ENCODE data around the gene C17orf67.
A peak's percentile ranks its signal among the peaks of the same experiment; 100 is the strongest.

Gene C17orf67

DNA sequence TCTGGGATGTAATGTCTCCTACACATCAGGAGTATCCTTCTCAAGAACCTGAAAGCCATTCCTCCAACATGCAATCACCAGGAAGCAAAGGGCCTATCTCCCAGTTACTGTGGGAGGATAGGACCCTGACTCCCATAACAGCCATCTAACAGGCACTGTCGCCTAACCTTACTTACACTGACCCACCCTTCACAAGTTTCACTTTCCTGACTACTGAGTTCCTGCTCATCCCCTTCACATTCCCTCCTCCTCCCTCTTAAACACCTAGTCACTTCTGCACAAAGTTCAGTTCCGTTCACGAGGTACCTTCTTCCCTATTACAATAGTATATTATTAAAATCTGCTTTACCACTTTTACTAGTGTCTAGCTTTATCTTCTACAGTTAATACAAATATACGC is 1.3 kb downstream of the C17orf67 start:
- no peak for DNase-seq

DNA sequence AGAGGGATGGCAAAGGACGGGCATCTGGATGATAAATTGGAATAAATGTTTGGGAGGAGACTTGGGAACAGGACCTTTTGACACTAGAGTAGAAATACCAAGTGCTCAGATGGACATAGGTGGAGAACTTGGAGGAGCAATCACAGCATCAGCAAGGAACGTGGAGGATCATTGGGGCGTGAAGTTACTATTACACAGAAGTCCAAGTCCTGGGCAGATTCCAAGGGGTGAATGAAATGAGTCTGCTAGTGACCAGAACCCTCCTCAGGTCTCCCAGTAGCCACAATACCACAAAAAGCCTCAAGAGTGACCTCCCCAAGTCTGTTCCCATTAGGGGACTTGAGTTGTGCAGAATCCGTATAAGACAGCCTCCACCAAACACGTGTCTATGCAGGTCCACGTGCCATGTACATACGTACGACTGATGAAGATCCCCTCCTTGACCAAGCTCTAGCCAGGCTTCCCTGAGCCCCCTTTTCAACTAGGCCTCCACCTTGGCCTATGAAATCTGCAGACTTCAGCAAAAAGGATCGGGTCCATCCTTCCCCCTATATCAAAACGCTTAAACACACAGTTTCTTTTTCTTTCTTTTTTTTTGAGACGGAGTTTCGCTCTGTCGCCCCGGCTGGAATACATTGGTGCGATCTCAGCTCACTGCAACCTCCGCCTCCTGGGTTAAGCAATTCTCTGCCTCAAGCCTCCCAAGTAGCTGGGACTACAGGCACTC is 2.2 kb downstream of the C17orf67 start:
- DNase-seq, result no peak

DNA sequence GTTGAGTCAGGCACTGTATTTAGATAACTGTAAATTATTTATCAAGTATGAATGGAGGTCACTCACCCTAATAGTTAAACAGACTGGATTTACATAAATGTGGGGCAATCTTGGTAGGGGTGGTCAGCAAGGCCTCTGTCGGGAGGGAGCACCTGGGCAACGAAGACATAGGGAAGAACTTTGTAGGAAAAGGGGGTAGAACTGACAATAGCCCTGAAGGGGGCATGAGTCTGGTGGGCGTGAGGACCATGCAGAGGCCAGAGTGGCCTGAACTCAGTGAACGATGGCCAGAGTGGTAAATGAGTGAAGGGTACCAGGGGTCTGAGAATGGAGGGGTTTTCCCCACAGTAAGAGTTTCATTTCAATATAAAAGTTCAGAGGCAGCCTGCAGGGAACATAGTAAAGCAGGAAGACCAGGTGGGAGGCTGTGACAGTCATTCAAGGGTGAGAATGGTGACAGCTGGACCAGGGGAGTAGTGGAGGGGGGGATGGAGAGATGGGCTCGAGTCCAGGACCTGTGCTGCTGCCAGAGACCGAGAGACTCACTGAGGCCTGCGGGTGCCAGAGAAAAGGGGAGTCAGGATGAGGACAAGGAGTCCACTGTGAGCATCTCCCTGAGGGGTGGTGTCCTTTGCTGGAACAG is 2.9 kb downstream of the C17orf67 start:
- no peak for DNase-seq

- DNase-seq, result no peak
These were observed 6.9 kb downstream of the C17orf67 start for GRCh38 chr17:56826611-56827414.

DNA sequence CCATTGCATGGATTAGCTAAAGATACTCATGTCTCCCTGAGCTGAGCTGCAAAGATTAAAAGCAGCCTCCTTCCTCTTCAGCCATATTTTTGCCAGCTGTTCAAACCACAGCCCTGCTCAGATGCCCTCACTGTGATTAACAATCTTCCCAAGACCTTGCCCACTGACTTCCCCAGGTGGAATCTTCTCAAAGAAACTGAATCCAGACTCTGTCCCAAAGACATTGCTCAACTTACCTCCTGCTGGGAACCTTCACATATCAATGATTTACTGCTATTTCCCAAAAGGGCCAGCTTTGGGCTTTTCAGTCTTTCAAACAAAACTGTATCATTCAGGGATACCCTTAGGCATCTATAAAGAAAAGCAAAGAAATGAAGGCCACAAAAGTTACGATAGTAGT is 9.2 kb downstream of the C17orf67 start:
- DNase-seq, result no peak

- no peak for DNase-seq
These were observed 9.9 kb downstream of the C17orf67 start for GRCh38 chr17:56823848-56824247.

DNA sequence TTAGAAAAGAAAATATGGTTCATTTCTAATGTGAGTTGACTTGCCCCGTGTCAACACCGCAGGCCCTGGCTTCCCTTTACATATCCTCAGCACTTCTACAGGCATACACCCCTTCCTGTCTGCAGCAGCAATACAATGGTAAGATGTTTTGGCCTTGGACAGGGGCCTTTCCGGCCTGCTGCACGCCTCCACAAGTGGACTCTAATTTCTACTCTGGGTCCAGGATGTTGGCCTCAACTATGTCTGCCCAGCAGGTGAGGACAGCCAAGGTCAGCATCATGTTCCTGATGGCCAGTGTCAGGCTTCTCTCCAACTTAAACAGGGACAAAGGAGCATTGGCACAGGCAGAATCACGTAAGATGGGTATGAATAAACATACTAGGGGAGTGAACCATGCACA is 11.0 kb downstream of the C17orf67 start:
- DNase-seq, result no peak

- no peak for DNase-seq
These were observed 11.7 kb downstream of the C17orf67 start for GRCh38 chr17:56821847-56822534.

- no peak for DNase-seq
These were observed 13.5 kb downstream of the C17orf67 start for GRCh38 chr17:56820207-56820606.

DNA sequence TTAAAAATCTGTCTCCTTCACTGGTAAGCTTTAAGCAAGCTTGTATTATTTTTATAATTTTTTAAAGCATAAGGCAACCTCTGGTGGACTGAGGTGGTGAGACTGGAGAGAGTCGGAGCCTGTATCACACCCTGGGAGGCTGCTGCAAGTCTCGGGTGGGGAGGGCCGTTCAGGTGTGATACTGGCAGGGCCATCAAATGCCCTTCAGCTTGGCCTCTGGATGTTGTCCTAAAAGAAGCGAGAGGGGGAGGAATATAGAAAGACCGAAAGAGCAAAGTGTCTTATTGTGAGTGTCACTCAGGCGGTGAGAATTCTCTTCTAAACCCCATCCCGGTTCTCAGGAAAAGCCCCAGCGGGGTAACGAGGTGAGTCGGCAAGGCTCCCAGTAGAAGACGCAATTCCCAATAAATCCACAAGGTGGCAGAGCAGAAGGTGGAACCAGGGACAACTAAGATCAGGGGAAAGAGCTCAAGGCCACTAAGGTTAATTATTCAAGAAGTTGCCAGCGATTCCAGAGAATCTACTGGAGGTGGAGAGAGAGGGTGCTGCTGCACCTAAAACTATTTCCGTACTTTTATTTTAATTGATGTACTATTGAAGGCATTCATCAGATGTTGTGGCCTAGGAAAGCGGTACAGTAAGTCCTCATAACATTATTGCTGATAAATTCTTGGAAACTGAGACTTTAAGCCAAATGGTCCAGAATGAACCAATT is 14.1 kb downstream of the C17orf67 start:
- peak; percentile 82 for DNase-seq

- no peak for DNase-seq
These were observed 14.7 kb downstream of the C17orf67 start for GRCh38 chr17:56819030-56819429.

- no peak for DNase-seq
These were observed 16.7 kb downstream of the C17orf67 start for GRCh38 chr17:56817066-56817465.

- DNase-seq, result no peak
These were observed 18.0 kb downstream of the C17orf67 start for GRCh38 chr17:56815711-56816110.

DNA sequence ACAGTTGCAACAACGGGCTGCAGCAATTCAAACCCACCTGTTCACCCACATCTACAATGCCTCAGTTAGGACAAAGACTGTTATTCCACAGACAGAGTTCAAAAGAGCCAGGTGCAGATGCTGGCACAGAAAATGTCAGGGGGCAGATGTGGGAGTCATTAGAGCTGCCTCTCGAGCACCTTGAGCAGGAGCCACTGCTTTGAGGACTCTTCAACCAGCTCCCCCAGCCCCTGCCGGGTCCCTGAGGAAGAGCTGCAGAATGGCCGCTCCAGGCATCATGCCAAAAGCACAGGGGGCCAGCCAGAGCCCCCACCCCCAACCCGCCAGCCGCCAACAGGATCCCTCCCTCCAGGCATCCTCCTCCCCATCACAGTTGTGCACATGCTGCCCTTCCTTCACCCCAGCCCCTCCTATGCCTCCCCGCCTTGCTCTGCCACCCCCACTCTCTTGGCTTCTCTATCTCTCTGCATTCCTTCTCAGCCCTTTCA is 20.8 kb downstream of the C17orf67 start:
- no peak for DNase-seq

DNA sequence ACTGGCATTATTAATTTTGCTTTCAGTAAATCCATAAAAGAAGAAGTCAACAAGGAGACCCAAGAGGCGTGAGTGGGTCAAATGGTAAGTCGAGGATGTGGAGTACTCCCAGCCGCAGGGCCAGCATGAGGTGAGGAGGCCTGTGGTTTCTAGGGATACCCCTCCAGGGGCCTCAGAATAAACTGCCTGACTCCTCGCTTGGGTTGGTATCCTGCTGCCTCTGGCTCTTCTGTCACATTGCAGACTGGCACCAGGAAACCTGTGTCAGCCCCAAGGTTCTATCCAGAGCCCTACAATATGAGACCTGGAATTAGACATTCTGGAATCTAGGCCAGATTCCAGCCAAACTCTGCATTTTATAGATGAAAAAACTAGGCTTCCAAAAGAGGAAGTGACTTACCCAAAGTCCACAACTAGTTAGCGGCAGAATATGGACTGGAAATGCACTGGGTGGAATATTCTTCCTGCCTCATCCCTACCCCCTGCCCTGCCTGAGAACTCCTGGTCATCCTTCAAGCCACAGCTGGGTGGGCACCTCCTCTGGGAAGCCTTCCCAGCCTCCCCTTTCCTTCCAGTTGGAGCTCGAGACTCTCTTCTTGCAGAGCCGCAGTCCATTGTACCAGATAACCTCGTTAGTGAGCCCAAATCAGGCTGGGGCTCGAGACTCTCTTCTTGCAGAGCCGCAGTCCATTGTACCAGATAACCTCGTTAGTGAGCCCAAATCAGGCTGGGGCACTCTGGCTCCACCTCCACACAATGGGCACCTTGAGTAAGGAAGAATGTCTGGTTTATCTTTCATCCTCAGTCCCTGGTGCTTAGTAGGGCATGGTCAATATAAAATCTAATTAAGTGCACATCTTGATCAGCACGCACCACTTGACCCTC is 22.6 kb downstream of the C17orf67 start:
- no peak for DNase-seq

GRCh38 chr17:56810343-56810742 is 23.4 kb downstream of the C17orf67 start:
- DNase-seq, result no peak

DNA sequence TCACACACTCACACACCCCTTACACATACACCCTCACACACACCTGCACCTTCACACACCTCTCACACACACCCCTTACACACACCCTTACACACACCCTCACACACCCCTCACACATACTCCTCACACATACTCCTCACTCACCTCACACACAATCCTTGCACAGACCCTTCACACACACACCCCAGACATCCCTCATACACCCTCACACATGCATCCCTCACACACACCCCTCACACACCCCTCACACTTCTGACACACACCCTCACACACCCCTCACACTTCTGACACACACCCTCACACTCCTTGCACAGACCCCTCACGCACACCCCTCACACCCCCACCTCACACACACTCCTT is 23.9 kb downstream of the C17orf67 start:
- DNase-seq, result no peak

GRCh38 chr17:56809106-56809819 is 24.5 kb downstream of the C17orf67 start:
- no peak for DNase-seq

DNA sequence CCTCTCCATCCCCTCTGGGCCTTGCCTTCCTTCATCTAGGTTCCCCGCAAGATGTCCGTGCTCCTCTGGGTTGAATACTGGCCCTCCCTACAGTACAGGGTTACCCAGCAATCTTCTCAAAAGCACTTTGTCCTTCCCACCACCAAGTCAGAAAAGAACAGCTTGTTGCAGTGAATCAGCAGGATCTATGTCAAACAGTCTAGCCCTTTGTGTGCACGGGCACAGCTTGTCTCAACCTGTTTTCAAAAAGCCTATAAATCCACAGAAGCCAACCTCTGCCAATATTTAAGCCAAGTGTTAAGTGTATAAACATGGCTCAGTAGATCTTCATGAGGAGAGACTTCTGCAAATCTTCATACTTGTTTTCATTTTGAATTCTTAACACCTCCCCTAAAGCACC is 25.2 kb downstream of the C17orf67 start:
- no peak for DNase-seq

DNA sequence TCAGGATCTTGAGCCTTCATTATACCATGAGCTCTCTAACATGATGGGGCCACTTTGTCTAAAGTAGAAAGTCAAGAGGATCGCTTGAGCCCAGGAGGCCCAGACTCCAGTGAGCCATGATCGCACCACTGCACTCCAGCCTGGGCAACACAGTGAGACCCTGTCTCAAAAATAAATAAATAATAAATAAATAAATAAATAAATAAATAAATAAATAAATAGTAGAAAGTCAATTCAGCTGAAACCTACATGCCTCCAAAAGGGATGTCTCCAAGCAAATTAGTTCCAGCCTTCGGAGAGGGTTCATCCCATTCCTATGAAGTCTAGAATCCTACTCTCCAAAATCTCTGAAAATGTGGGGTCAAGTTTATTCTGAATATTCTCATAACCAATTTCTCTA is 26.0 kb downstream of the C17orf67 start:
- DNase-seq, result no peak

GRCh38 chr17:56806949-56807348 is 26.8 kb downstream of the C17orf67 start:
- no peak for DNase-seq

Data from retina (tissue), 1 donor.